ENCODE data around the gene NECTIN3. TPM values are rescaled to one million over a fixed set of nuclear protein-coding genes. Genes with fewer than 3 reads are reported as not detected.
A peak's percentile ranks its signal among the peaks of the same experiment; 100 is the strongest.

NECTIN3 gene, protein sequence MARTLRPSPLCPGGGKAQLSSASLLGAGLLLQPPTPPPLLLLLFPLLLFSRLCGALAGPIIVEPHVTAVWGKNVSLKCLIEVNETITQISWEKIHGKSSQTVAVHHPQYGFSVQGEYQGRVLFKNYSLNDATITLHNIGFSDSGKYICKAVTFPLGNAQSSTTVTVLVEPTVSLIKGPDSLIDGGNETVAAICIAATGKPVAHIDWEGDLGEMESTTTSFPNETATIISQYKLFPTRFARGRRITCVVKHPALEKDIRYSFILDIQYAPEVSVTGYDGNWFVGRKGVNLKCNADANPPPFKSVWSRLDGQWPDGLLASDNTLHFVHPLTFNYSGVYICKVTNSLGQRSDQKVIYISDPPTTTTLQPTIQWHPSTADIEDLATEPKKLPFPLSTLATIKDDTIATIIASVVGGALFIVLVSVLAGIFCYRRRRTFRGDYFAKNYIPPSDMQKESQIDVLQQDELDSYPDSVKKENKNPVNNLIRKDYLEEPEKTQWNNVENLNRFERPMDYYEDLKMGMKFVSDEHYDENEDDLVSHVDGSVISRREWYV
- total RNA-seq (ENCODE audit: unreplicated experiment): 22.6 TPM
- long read RNA-seq: 0 reads

DNA sequence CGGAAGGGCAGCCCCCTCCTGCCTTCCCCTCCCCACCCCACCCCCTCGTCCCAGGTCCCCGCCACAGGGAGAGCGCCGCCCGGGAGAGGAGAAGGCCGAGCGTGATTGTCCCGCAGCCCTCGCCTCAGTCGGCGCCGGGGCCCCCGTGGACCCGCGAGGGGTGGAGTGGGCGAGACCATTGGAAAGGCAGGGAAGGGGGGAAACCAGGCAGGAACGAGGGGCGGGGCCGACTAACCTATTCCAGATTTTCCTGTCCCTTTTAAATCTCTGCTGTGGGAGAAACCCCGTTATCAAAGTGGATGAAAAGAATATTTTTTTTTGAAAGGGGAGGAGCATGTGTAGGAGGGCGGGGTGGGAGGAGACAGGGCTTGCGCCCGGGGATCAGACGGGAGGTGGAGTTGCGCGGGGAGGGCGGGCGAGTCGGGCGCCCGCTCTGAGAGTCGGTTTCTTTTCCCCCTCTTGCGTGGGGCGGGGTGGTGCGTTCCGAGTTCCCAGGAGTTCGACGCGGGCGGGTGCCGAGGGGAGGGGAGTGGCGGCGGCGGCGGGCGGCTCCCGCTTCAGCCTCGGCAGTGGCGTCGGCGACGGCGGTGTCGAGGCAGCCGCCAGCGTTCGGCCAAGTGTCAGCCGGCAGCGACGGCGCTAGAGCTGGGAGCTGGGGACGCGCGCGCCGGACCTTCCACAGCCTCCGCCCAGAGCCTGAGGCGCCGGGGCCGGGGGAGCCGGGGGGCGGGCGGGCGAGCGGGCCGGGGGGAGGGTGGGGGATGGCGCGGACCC is at the start of gene NECTIN3:
Gene NECTIN3, plus strand, starts transcription at position 560 of the 774 bp plus-strand sequence. Its CDS starts 202 bp downstream, at position 762.
- Mint-ChIP-seq H3K9me3 (ENCODE audit: unreplicated experiment) (peaks cover 13% of the 10 kb centered on the region), H3K36me3 (ENCODE audit: unreplicated experiment) (no peaks in the 10 kb centered on the region), H3K27ac (ENCODE audit: unreplicated experiment) (peak within 1 kb of the TSS; percentile 94), H3K4me1 (ENCODE audit: low read depth, unreplicated experiment) (peaks cover 18% of the 10 kb centered on the region), H3K27me3 (ENCODE audit: unreplicated experiment) (peaks cover 11% of the 10 kb centered on the region), H3K4me3 (ENCODE audit: unreplicated experiment) (peak within 1 kb of the TSS; percentile 100)
- DNase-seq: peak; percentile 92
- TF ChIP-seq, protein P1, sequence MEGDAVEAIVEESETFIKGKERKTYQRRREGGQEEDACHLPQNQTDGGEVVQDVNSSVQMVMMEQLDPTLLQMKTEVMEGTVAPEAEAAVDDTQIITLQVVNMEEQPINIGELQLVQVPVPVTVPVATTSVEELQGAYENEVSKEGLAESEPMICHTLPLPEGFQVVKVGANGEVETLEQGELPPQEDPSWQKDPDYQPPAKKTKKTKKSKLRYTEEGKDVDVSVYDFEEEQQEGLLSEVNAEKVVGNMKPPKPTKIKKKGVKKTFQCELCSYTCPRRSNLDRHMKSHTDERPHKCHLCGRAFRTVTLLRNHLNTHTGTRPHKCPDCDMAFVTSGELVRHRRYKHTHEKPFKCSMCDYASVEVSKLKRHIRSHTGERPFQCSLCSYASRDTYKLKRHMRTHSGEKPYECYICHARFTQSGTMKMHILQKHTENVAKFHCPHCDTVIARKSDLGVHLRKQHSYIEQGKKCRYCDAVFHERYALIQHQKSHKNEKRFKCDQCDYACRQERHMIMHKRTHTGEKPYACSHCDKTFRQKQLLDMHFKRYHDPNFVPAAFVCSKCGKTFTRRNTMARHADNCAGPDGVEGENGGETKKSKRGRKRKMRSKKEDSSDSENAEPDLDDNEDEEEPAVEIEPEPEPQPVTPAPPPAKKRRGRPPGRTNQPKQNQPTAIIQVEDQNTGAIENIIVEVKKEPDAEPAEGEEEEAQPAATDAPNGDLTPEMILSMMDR (IDR thresholded peaks at IDR 0.05; ENCODE audit: partially characterized antibody, unreplicated experiment): no peak

DNA sequence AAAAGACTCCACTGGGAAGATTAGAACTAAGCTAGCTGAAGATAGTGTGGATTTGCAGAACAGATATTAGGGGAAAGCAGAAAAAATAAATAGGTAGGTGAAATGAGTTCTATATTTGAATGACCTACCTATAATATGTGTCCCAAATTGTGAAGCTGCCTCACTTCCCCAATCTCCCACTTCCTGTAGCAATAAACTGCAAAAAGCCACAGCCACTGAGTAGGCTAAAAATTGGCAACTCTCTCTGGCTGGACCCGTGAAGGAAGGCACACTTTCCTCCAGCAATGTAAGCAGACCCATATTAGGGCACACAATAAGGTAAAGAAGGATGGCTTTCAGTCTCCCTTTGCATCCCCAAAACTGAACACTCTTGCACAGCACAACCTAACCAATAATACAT is 43.7 kb upstream of the NECTIN3 start:
- no peaks in the 10 kb centered on the region for H3K4me1 Mint-ChIP-seq (ENCODE audit: low read depth, unreplicated experiment)

DNA sequence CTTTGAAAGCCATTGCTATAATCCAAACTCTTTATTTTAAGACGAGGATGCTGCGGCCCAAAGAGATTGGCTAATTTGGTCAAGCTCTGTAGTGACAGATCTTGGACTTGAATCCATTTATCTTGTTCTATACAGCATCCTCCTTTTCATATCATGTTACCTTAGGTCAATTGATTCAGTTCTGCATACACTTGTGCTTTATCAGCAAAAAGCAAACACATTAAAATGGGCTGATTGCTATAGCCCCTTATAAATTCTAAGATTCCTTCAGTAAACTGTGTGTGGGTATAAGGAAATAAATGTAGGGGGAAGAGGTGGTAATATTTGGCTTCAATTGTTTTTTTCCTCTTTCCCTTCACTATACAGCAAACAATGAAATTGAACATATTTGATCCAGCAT is 40.1 kb upstream of the NECTIN3 start:
- H3K27me3 Mint-ChIP-seq (ENCODE audit: unreplicated experiment): peaks cover 4% of the 10 kb centered on the region
- no peak overlapping the region for H3K4me3 Mint-ChIP-seq (ENCODE audit: unreplicated experiment)
- TF ChIP-seq, protein P1 (IDR thresholded peaks at IDR 0.05; ENCODE audit: partially characterized antibody, unreplicated experiment): no peak
- H3K9me3 Mint-ChIP-seq (ENCODE audit: unreplicated experiment): peaks cover 2% of the 10 kb centered on the region
- H3K4me1 Mint-ChIP-seq (ENCODE audit: low read depth, unreplicated experiment): no peaks in the 10 kb centered on the region
- no peak overlapping the region for H3K27ac Mint-ChIP-seq (ENCODE audit: unreplicated experiment)
- DNase-seq: no peak
- peaks cover 6% of the 10 kb centered on the region for H3K36me3 Mint-ChIP-seq (ENCODE audit: unreplicated experiment)

More for the DNA sequence above, 43.7 kb upstream of the NECTIN3 start:
- TF ChIP-seq, protein P1 (IDR thresholded peaks at IDR 0.05; ENCODE audit: partially characterized antibody, unreplicated experiment): no peak
- Mint-ChIP-seq H3K36me3 (ENCODE audit: unreplicated experiment) (no peaks in the 10 kb centered on the region), H3K9me3 (ENCODE audit: unreplicated experiment) (peaks cover 2% of the 10 kb centered on the region), H3K27me3 (ENCODE audit: unreplicated experiment) (peaks cover 4% of the 10 kb centered on the region), H3K27ac (ENCODE audit: unreplicated experiment) (no peak overlapping the region), H3K4me3 (ENCODE audit: unreplicated experiment) (no peak overlapping the region)
- DNase-seq: no peak

DNA sequence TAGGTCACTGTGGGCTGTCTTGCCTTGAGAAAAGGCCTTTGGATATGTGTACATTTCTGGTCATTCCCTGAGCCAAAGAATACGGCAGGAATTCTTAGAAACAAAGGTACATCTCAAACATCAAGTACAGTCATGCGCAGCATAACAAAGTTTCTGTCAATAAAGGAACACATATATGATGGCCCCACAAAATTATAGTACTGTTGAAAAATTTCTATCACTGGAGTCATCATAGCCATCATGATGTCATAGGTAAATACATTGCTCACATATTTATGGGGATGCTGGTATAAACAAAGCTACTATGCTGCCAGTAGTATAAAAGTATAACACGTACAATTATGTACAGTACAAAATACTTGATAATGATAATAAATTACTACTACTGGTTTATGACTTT is 38.9 kb upstream of the NECTIN3 start:
- Mint-ChIP-seq H3K4me3 (ENCODE audit: unreplicated experiment) (no peak overlapping the region), H3K36me3 (ENCODE audit: unreplicated experiment) (peaks cover 18% of the 10 kb centered on the region), H3K9me3 (ENCODE audit: unreplicated experiment) (peaks cover 2% of the 10 kb centered on the region), H3K27me3 (ENCODE audit: unreplicated experiment) (no peaks in the 10 kb centered on the region), H3K27ac (ENCODE audit: unreplicated experiment) (no peak overlapping the region), H3K4me1 (ENCODE audit: low read depth, unreplicated experiment) (no peaks in the 10 kb centered on the region)
- TF ChIP-seq, protein P1 (IDR thresholded peaks at IDR 0.05; ENCODE audit: partially characterized antibody, unreplicated experiment): no peak
- DNase-seq: no peak
